NOMO-1 (cell line): ENCODE data around the gene NAP1L1.

Source experiments
- DNase-seq, 2 experiments: peaks; one replicate each; lab custom pipeline; 2025; ENCODE audit not compliant: unreplicated experiment in 2 of 2; lab: John Stamatoyannopoulos, UW

Gene NAP1L1

DNA sequence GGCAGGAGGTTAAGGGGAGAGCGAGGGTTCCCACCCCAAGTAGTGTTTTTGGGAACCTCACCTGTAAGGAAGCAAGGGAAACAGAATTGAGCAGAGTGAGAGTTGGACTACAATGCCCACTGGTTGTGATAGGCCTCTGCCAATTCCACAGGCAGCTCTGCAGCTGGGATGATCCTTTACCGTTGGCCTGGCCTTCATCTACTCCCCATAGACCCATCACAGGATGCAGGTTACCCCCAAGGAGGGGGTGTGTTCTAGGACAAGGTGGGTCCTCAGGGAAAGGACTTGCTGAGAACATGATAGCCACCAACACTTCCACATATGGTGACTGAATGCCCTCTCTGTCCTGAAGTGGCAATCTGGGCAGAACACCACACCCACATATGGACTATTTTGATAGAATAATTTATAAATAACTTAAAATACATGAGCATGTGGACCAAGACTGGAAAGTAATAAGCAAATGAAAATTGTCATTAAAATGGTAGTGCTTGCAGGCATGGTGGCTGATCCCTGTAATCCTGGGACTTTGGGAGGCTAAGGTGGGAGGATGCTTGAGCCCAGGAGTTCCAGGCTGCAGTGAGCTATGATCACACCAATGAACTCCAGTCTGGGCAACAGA is 61.3 kb downstream of the NAP1L1 start:
- DNase-seq: no peak

DNA sequence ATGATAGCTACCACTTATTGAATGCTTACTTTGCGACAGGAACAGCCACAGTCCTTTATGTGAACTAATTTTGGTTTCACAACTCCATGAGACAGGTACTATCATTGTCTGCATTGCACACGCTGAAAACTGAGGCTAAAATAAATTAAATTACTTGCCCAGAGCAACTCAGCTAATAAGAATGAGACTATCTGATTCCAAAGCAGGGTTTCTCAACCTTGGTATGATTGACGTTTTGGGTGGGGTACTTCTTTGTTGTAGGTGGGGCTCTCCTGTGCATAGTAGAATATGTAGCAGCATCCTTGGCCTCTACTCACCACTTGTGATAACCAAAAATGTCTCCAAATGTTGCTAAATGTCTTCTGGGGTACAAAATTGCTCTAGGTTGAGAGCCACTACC is 62.0 kb downstream of the NAP1L1 start:
- no peak for DNase-seq

DNA sequence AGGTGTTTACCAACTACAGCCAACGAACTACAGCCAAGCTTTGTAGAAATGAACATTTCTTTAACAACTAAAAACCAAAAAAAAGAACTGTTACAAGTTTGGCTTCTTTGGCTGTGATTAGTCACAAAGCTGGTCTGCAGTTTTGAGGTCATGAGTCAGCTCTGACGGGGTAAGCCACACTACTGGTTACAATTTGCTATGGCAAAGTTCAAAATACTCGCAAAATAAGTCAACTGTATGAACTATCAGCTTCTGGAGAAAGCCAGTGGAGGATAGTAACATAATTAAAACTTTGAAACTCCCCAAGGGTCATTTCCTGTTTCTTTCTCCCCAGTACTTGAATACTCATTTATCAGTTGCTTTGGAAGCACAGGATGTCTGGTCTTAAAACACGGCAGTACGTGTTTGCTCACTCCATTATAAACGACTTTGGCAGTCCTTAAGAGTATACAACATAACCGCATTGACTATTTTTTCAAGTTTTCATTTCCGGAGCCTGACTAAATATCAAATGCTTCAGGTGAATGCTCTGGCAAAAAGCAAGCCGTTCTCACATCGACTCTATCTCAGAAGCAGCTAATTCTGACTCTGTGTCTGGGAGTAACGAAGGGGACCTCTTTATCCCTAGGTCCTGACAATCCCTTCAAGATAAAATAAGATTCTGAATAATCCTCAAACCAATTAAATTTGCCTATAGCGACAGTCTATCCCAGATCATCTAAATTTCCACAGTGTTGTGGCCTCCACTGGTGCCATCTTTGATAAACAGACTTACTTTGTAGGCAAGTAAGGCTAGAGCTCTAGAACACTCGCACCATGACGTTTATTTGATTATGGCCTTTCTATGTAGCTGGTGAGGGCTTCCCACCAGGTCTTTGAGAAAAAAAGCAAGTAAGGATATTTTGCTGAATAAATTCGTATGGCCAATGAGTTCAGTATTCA is 63.5 kb downstream of the NAP1L1 start:
- DNase-seq: peak; percentile 15 to 75

DNA sequence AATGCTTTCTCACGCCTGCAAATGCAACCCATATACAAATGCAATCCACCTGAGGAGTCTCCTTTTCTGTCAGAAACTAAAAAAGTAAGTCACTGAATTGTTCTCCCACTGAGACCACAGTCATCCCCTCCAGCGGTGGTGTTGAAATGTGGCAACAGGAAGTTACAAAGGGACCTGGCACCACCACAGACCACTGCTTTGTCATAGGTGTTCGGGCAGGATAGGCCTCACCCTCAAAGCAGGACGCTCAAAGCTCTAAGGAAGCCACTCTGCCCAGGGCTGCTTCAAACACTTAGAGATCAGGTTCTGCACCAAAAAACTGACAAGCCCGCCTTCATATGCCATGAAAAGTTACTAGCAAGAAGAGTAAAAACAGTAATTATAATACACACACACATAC is 64.2 kb downstream of the NAP1L1 start:
- peak; percentile 74 to 84 for DNase-seq

DNA sequence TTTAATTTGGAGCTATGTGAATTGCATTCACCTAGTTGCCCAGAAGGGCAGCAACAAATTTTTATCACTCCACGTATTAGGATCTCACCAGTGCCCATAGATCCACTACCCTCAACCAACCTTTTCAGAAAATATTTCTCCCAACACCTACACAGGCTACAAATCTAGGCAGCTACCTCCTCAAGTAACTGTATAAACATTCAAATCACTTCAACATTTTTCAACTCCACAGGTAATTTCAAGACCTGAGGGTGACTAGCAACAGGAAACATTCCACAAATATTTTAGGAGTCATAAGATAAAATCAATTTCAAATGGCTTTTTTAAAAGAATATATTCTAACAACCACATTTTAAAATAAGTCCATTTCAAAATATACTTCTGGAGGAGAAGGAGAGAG is 65.8 kb downstream of the NAP1L1 start:
- no peak for DNase-seq

DNA sequence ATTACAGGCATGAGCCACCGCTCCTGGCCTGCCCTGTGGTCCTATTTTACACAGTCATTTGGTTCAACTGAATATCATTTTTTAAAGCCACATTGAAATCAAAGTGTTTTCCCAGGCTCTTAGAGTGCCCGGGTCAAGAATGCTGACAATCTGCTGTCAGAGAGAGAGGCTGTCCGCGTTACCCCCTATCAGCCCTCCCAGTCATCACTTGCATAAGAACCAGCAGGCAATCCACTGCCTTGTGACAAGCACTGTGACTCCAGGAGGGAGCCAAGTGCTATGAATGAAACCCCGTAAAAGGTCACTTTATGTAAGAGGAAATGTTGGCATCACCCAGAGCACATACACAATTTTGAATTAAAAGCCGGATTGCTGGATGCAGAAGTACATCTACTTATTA is 66.4 kb downstream of the NAP1L1 start:
- no peak for DNase-seq

DNA sequence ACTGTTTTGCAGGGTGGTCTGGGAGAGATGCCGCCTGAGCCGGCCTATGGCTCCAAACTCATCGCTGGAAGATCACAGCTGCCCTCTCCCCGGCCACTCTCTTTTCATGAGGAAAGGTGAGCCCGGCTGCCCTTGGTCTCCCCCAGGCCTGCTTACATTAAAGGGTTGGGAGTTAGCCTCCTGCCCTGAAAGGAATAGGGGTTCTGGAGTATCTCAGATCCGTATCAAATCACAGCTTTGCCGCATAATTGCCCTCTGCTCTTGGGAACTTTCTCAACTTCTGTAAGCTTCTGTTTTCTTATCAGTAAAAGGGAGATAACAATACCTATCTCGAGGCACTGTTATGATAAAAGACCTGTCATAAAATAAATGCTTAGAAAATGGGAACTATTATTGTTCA is 70.5 kb downstream of the NAP1L1 start:
- DNase-seq: no peak

DNA sequence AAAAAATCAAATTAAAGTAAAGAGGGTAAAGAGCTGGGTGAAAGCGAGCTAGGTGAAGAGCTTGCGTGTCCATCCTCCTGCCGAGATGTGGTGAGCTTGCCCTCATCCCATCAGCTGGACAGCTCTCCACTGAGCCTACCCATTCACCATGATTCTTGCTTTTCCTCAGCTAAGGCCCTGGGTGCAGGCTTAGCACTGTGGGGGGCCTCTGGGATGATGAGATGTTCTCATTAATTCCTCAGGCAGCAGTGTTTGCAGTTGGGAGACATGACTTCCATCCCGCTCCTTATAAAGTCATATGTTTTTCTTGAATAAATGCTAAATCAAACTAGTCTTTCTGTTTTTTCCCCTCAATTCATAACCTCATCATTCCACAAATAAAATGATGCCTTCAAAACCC is 70.9 kb downstream of the NAP1L1 start:
- DNase-seq: no peak

DNA sequence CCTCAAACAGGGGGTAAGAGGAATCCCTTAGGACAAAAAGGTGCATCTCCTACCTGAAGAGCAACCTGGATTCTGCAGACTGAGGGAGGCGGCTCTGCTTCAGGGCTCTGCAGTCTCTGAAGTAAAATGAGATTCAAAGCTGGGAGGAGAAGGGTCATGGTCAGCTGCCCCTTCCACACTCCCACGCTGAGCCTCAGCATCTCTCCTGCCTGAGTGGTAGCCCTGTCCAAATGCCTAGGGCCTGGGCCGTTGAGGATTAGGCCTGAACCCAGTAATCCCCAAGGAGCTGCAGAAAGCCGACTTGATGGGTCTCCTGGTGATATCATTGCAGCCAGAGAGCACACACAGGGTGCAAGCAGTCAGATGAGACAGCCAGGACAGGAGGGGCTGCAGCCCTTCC is 71.8 kb downstream of the NAP1L1 start:
- no peak for DNase-seq

DNA sequence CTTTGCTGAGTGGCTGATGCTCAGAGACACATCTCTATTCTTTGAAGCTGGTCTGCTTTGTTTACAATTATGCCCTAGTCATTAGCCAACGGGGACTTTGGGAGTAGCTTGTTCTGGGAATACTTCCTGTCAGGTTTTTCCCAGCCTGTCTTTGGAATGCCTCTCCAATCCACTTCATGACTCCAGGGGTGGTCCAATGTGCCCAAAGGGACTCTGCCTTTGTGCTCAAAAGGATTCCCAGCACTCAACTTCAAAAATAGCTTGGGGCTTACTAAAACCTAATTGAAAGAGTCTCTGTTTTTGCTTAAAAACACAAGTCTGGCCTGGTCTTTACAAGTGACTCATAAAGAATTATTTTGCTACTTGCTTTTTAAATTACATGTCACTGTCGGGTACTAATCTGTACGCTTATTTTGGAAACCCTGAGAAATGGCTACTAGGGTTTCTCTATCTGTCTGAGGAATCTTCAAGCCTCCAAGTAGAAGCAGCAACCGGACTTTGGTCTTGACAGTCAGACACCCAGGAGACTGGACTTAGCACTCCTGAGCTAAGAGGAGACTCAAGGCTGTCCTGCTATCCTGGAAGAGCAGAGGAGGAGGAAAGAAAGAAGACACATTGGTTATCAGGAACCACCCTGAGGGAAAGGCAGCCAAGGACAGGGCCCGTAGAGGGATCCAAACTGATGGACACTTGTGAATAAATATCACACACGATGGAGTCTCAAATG is 73.6 kb downstream of the NAP1L1 start:
- DNase-seq: no peak

DNA sequence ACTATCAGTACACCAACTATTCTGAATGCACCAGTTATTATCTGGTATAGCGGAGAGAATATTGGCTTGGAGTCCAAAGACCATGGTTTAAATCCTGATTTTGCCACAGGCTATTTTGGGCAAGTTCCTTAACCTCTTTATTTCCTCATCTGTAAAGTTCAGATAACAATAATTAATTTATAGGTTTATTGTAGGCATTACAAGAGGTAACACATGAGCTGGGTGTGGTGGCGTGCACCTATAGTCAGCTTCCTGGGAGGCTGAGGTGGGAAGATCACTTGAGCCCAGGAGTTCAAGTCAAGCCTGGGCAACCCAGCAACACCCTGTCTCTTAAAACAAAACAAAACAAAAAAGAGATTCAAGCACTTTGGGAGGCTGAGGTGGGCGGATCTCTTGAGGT is 76.1 kb downstream of the NAP1L1 start:
- no peak for DNase-seq

DNA sequence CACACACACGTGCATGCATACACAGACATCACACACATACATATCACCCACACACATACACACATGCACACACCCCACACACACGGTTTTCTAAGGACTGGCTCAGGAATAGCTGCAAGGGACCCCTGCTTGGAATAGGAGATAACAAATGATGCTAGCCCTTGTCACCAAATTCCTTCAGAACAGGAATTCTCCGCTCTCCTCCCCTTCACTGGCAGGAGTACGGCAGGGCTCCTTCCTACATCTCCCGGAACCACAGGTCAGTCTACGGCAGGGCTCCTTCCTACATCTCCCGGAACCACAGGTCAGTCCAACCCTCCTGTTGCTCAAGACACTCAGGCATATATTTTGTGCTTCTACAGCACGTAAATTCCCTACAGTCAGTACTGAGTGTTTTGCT is 76.8 kb downstream of the NAP1L1 start:
- DNase-seq: no peak

DNA sequence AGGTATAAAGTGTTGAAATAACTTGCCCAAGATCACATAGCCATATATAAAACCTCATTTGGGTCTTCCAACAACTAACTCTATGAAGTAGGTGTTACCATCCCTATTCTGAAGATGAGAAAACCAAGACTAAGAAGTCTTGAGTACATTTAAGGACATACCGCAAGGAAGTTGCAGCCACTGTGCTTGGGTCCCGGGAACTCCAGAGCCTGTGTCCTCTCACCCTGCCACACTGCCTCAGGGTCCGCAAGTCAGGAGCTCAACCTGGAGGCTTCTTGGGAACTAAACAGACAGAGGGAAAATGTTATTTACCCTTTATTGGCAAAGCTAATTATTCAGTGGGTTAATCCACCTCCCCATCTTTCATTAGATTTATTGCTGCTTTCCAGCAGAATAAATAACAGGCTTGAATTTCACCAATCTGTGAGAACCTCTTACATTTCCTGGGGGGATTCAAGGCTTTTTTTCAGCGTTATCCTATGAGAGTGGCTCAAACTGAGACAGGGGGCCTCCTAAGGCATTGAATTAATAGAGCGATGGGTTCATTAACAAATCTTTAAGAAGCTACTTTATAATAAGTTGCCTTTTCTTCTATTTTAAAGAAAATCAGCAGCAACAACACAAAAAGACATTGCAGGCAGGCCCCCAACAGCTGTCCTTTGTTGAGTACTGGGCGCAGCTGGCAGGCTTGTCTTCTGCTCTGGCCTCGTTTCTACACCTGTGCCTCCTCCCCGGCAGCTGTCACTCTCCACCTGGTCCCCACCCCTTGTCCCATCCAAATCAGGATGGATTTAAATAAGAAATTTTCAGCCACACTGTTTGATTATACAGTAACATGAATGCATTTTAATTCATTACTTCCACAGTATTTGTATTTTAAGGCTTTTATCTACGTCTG is 78.2 kb downstream of the NAP1L1 start:
- DNase-seq: no peak

DNA sequence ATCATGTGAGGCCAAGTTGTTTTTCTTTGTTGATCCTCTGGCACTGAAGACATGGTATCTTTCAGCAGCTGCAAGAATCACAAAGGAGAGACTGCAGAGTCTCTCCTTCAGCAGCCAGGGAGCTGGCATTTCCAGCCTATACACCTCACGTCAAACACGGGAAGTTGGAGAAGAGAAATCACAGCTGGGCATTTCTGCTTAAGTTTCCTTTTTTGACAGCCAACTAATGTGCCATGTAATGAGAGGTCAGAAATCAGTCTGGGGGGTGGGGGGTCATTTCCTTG is 81.2 kb downstream of the NAP1L1 start:
- no peak for DNase-seq

DNA sequence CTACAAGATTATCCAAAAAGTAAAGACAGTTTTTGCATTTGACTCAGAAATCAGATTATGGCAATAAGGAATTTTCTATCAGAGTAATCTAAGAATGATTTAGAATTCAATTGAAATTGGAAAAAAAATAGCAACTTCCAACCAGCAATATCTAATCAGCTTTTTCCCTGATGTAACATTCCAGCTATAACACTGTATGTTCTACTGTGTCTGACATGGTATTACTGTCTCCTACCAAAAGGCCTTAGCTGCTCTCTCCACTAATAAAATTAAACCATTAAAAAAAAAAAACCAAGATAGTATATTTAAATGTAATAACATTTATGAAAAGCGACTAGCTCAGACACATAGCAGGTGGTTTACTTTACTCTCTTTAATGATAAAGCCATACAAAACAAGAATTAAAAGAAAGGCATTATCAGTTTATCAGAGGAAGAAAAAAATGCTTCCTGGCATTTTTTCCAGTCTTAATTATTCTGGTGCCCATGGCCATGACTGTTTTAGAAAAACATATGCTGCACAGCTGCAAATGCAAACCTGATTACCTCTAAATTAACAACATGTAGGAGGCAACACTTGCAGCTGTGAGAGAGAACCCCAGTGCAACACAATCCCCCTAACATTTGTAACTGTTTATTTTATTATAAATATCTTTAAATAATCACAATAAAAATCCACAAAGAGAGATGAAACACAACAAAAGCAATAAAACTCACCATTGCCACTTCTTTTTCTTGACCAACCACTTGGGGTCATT is 81.7 kb downstream of the NAP1L1 start:
- no peak for DNase-seq

DNA sequence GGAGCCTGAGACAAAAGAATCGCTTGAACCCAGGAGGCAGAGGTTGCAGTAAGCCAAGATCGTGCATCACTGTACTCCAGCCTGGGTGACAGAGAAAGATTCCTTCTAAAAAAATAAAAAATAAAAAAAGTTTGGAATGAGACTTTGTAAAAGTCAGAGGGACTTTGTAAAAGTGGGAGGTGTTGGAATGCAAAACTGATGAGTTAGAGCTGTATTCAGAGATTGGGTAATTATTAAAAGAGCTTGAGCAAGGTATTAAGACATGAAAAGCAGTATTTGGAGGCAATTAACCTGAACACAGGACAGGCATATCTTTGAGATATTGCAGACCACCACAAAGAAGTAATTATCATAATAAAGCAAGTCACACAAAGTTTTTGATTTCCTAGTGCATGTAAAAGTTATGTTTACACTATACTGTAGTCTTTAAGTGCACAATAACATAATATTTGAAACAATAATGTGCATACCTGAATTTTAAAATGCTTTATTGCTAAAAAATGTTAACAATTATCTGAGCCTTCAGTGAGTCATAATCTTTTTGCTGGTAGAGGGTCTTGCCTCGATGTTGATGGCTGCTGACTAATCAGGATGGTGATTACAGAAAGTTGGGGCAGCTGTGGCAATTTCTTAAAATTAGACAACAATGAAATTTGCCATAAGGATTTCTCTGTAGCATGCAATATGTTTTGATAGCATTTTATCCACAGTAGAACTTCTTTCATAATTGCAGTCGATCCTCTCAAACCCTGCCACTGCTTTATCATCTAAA is 86.0 kb downstream of the NAP1L1 start:
- DNase-seq: no peak

DNA sequence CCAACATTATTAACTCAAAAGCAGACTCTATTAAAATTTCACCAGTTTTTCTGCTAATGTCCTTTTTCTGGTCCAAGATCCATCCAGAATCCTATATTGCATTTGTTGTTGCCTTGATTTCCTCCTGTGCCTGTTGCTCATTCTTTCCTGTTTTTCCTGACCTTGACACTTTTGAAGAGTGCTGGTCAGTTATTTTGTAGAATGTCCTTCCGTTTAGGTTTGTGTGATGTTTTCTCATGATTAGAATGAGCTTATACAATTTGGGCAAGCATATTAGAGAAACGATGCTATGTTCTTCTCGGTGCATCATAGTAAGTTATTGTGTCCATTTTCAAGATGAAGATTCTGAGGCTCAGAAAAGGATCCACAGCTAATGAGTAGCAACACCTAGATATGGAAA is 86.8 kb downstream of the NAP1L1 start:
- no peak for DNase-seq

DNA sequence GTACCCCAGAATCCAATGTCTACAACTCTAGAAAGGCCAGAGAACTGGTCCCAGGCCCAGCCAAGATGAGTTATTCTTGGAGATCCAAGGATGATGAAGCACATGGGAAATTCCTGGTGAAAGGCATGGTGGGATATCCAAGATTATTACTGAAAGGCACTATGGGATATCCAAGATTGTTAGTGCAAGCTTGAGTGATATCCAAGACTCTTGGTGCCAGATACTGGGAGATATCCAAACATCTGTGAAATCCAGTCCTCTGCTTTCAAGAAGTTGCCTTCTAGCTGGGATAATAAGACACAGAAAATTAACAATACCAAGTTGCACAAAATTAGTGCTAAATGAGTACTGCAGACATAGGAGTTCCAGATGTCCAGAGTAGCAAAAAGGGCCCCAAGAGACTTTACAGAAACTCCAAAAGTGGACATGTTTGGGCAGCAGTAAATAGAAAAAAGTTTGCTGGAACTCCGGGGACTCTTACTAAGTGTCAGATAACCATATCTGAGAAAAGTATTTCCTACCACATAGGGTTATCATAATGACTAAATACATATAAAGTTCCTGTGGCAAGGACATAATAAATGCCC is 87.5 kb downstream of the NAP1L1 start:
- DNase-seq: no peak

DNA sequence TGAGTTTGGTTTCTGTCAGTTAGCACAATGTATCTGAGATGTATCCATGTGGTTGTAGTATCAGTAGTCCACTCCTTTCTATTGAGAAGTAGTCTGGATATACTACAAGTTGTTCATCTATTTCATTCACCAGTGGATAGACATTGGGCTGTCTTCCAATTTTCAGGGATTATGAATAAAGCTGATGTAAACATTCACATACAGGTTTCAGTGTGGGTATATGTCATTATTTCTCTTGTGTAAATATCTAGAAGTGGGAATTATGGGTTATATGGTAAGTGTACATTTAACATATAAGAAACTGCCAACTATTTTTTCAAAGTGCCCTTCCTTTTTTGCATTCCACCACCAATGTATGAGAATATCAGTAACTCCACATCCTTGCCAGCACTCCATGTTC is 88.8 kb downstream of the NAP1L1 start:
- no peak for DNase-seq
